HepG2 (cell line): ENCODE measurements around the gene MLH1. TPM values are rescaled to one million over a fixed set of nuclear protein-coding genes. Genes with fewer than 3 reads are reported as not detected.

ENCODE experiments used
- ARID2 ChIP-seq: sonication (generic); formaldehyde crosslinking; IDR thresholded peaks from 2 replicates; pipeline ENCODE4 v1.8.1; 2022; ENCODE audit warnings: mild to moderate bottlenecking, missing genetic modification reagents, borderline replicate concordance
- CBX5 ChIP-seq: sonication (generic); formaldehyde crosslinking; IDR thresholded peaks from 2 replicates; pipeline ENCODE4 v1.4.0; 2020; ENCODE audit warnings: missing genetic modification reagents, borderline replicate concordance
- HNF1A ChIP-seq, 2 experiments: sonication (generic) in 1 of 2; formaldehyde crosslinking in 1 of 2; IDR thresholded peaks; 2 replicates each; pipeline versions ENCODE4 v1.4.0 to v1.6.1; 2016 to 2020; ENCODE audit warnings: borderline replicate concordance in 1 of 2, low read depth in 1 of 2, mild to moderate bottlenecking in 1 of 2, missing genetic modification reagents in 1 of 2
- LRRFIP1 ChIP-seq: sonication (generic); formaldehyde crosslinking; conservative IDR thresholded peaks from 2 replicates; pipeline ENCODE4 v1.4.0; 2020; ENCODE audit warnings: missing genetic modification reagents
- MBNL3 ChIP-seq: fragments of 250-450 bp; sonication (Bioruptor Pico); conservative IDR thresholded peaks from 2 replicates; pipeline ENCODE4 v1.8.0; 2022; ENCODE audit warnings: mild to moderate bottlenecking, inconsistent platforms
- MYNN ChIP-seq: sonication (generic); formaldehyde crosslinking; IDR thresholded peaks from 2 replicates; pipeline ENCODE4 v1.4.0; 2020; ENCODE audit warnings: mild to moderate bottlenecking, low read depth, missing genetic modification reagents
- PATZ1 ChIP-seq: sonication (generic); formaldehyde crosslinking; IDR thresholded peaks from 2 replicates; pipeline ENCODE4 v1.4.0; 2020; ENCODE audit warnings: missing genetic modification reagents
- THYN1 ChIP-seq: sonication (generic); formaldehyde crosslinking; IDR thresholded peaks from 2 replicates; pipeline ENCODE4 v1.8.1; 2023; ENCODE audit warnings: low read depth, mild to moderate bottlenecking, moderate library complexity, missing genetic modification reagents, borderline replicate concordance
- TRAFD1 ChIP-seq: sonication (generic); formaldehyde crosslinking; IDR thresholded peaks from 2 replicates; pipeline ENCODE4 v1.5.1; 2020; ENCODE audit warnings: missing genetic modification reagents, mild to moderate bottlenecking, borderline replicate concordance
- ZNF292 ChIP-seq: sonication (generic); formaldehyde crosslinking; IDR thresholded peaks from 2 replicates; pipeline ENCODE4 v1.8.1; 2022; ENCODE audit warnings: mild to moderate bottlenecking, low read depth, missing genetic modification reagents, borderline replicate concordance
- ZNF513 ChIP-seq: sonication (generic); formaldehyde crosslinking; conservative IDR thresholded peaks from 2 replicates; pipeline ENCODE4 v1.5.0; 2020; ENCODE audit warnings: missing genetic modification reagents
- ZNF709 ChIP-seq: sonication (generic); formaldehyde crosslinking; IDR thresholded peaks from 2 replicates; pipeline ENCODE4 v1.5.0; 2020; ENCODE audit warnings: mild to moderate bottlenecking, missing genetic modification reagents
- polyA plus RNA-seq, 8 experiments: library from polyadenylated mRNA; depleted of rRNA in 3 of 8; stranded (reverse) in 7 of 8; unstranded in 1 of 8; fragments of >200 nt; fragmentation: Illumina TruSeq in 4 of 8; extraction: Trizol in 4 of 8; gene quantifications; 2 replicates each; pipeline versions ENCODE4 v1.2.1 to v1.2.3, GENCODE V29; 2011 to 2016; ENCODE audit warnings: low read depth in 4 of 8, missing spikeins in 1 of 8, mixed read lengths in 1 of 8; ENCODE audit not compliant: insufficient read depth in 1 of 8
- total RNA-seq, 5 experiments: library from RNA; depleted of rRNA; stranded (reverse); fragments of >200 nt; fragmentation: Illumina TruSeq; extraction: Trizol; gene quantifications; 2 replicates each; pipeline ENCODE4 v1.2.3, GENCODE V29; 2016; ENCODE audit warnings: low read depth in 1 of 5

The MLH1 gene
- total and polyA plus RNA-seq, 2 of the 13 experiments (the other 11 are each of a cell fraction or from before 2014, with no cell fraction given), result 29.5 to 70.8 TPM

GRCh38 chr3:36991923-36992805, 1.2 kb upstream of the MLH1 start (continued):
- TF ChIP-seq TRAFD1 (CRISPR knock-in tag) (0 out of 2 replicates have a peak, but pooled peaks have one; percentile 4), ARID2 (CRISPR knock-in tag) (0 out of 2 replicates have a peak, but pooled peaks have one; percentile 73), CBX5 (CRISPR knock-in tag) (no peak), HNF1A (IDR thresholded peaks at IDR 0.05; ENCODE audit: low read depth) (no peak), HNF1A (CRISPR knock-in tag; IDR thresholded peaks at IDR 0.05; ENCODE audit: borderline replicate concordance) (no peak), ZNF513 (CRISPR knock-in tag) (no peak), MYNN (CRISPR knock-in tag) (no peak), PATZ1 (CRISPR knock-in tag) (no peak), ZNF292 (CRISPR knock-in tag) (no peak), ZNF709 (0 out of 2 replicates have a peak, but pooled peaks have one; percentile 7), THYN1 (CRISPR knock-in tag) (0 out of 2 replicates have a peak, but pooled peaks have one; percentile 25), LRRFIP1 (CRISPR knock-in tag) (no peak), MBNL3 (CRISPR knock-in tag) (no peak)
